Measurements from ENCODE around the gene SOCS2.
A peak's percentile ranks its signal among the peaks of the same experiment; 100 is the strongest.
"Not testable (repeated sequence)": the region's sequence is repeated elsewhere in the genome, so short reads cannot be mapped to it uniquely, and the experiment has no call there.

Gene SOCS2

GRCh38 chr12:93594766-93595311 lies 22.4 kb downstream of the SOCS2 start:
- peak; percentile 88 for FAIRE-seq

DNA sequence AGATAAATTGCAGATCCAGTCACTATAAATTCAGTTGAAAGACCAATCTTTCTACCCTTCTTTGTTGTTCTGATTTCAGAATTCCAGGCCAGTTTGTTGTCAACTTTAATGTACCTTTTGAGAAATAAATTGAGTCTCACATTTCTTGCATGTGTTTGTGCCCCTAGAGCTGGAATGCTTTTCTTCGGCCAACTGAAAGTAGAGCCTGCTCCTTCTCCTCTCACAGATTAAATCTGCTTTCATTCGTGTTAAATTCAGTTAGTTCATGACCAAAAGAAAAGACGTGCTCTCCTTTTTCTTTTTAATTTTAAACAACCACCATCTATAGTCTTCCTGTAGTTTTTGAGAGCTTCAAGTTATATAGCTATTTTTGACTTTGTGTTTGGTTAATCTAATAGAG lies 22.9 kb downstream of the SOCS2 start:
- no peak for FAIRE-seq

GRCh38 chr12:93597608-93598007 lies 25.1 kb downstream of the SOCS2 start:
- no peak for FAIRE-seq

- FAIRE-seq, result no peak
Measured at GRCh38 chr12:93599192-93599591, 26.7 kb downstream of the SOCS2 start.

GRCh38 chr12:93601591-93601990 lies 29.1 kb downstream of the SOCS2 start:
- FAIRE-seq, result no peak

DNA sequence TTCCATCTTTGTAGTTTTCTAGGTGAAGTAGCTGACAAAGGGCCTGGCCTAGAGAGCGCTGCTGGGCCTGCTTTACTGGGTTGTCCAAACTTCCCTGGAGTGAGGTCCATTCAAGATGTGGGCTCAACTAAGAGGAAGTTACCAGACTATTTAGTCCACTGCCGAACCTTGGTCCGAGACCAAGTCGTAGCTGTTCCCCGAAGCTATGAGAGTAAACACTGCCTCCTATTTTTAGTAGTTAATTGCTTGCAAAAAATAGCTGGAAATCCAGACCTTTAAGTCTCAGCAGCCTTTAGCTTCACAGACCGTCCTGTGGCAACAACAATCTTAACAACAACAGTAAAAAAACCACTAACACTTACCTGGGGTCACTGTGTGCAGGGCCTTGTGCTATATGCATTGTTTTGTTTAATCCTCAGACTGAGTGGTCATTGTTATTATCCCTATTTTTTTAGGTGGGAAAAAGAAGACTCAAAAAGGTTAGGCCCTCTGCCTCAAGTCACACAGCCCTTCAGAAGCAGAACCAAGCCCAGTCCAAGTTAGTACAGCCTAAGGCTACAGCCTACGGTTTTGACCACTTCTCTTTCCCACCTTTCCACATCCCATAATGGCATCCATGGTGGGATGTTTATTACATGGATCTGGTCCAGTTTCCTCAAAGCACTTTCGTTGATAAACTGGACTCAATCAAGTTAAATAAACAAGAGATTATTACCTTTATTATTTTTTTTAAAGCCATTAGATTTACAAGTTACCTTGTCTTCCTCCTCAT lies 30.6 kb downstream of the SOCS2 start:
- FAIRE-seq, result no peak

GRCh38 chr12:93603762-93604161 lies 31.3 kb downstream of the SOCS2 start:
- FAIRE-seq, result no peak

DNA sequence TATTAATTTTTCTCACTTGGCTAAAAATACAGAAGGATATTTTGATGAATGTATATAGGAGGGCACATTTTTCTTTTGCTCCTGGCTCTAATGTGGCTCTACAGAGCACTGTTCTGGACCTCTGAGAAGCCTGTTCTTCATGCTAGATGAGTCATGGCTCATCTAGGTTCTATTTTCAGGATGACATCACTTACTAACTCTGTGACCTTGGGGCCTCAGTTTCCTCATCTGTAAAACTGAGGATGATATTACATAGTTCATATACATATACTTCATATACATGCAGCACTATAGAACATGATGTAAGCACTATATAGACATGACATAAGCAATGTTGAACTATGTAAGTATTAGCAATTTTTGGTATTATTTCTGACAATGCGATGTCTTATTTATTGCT lies 35.8 kb downstream of the SOCS2 start:
- no peak for FAIRE-seq

DNA sequence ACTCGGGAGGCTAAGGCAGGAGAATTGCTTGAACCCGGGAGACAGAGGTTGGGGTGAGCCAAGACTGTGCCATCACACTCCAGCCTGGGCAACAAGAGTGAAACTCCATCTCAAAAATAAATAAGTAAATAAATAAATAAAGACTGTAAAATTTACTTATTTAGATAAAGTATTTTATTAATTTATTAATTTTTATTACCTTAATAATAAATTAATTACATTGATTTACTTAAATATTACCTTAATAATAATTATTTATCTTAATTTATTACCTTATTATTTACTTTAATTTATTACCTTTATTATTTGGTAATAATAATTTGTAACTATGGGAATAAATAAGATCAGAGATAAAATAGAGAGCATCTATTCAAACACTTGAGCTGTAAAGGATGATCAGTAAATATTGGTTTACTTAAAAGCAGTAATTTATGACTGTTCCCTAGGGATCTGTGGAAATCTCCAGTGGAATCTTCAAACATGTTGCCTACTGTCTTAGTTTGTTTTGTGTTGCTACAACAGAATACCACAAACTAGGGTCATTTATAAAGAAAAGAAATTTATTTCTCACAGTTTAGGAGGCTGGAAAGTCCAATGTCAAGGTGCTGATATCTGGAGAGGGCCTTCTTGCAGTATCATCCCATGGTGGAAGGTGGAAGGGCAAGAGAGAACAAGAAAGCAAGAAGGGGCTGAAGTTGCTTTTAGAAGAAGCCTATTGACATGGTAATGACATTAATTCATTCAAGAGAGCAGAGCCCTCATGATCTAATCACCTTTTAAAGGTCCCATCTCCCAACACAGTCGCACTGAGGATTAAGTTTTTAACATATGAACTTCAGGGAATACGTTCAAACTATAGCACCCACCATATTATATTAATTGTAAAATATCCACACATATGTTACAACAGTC lies 37.1 kb downstream of the SOCS2 start:
- peak; percentile 96 for FAIRE-seq

- FAIRE-seq, result no peak
Measured at GRCh38 chr12:93612776-93613175, 40.3 kb downstream of the SOCS2 start.

- FAIRE-seq, result no peak
Measured at GRCh38 chr12:93614917-93615596, 42.6 kb downstream of the SOCS2 start.

GRCh38 chr12:93616584-93617101 lies 44.2 kb downstream of the SOCS2 start:
- FAIRE-seq, result no peak

DNA sequence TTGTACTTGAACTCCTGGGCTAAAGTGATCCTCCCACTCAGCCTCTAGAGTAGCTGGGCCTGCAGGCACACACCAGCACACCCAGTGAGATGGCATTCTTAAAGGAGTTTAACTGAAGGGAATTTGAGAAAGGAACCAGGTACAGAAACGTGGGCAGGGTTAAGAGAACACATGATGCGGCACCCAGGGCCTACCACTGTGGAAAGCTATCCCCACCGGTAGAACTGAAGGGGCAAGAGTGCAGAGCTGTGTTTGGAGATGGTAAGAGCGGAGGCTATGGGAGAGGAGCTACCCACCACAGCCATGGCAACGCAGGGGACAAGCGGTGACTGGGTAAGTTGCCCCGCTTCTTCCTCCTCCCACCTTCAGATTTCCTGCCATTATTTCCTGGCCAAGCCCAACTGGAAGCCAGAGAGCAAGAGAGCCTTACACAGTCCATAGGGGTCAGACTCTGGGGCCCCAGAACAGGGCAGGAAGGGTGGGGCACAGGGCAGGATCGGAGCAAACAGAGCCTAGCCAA lies 46.5 kb downstream of the SOCS2 start:
- FAIRE-seq, result no peak

GRCh38 chr12:93621986-93622385 lies 49.5 kb downstream of the SOCS2 start:
- FAIRE-seq, result no peak

- FAIRE-seq, result no peak
Measured at GRCh38 chr12:93622485-93622884, 50.0 kb downstream of the SOCS2 start.

- FAIRE-seq, result peak; percentile 8
Measured at GRCh38 chr12:93624595-93625294, 52.3 kb downstream of the SOCS2 start.

DNA sequence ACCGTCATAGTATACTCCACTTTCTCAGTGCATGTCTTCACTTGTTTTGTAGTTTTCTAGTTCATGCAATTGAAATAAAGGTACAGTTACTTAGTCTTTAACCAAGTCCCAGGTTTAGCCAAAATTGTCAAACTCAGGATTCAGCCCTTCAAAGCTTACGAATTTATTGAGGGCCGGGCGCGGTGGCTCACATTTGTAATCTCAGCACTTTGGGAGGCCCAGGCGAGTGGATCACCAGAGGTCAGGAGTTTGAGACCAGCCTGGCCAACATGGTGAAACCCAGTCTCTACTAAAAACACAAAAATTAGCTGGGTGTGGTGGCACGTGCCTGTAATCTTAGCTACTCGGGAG lies 52.8 kb downstream of the SOCS2 start:
- FAIRE-seq, result not testable (repeated sequence)

DNA sequence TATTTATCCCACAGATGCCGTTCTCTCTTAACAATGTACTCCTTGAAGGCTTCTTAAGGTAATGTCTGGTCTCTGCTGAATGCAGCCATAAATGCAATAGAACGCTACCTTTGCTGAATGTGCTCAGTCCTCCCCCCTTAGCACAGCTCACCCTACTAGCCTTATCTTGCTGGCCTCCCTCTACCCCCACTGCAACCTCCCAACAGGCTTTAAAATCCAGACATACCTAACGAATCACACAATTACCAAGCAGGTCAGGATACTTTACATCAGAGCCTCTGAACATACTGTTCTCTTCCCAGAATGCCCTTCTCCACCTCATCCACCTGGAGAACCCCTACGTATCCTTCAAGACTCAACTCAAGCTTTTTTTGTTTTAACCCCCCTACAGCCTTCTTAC lies 53.7 kb downstream of the SOCS2 start:
- FAIRE-seq, result no peak

Data from endometrium (tissue), 2 donors.